Osteocyte (in vitro differentiated cells): Measurements from ENCODE around the gene HCRT. TPM values are rescaled to one million over a fixed set of nuclear protein-coding genes. Genes with fewer than 3 reads are reported as not detected.

ENCODE experiments used
- DNase-seq: peaks from one replicate; pipeline ENCODE4 v3.0.0; 2021; ENCODE audit warnings: mixed read lengths; ENCODE audit not compliant: unreplicated experiment; ENCODE audit errors: extremely low spot score
- H3K27ac Mint-ChIP-seq: one replicate; pipeline ENCODE4 v1.8.0; 2021; ENCODE audit warnings: mild to moderate bottlenecking, mixed read lengths; ENCODE audit not compliant: unreplicated experiment
- H3K27me3 Mint-ChIP-seq: one replicate; pipeline ENCODE4 v1.8.0; 2021; ENCODE audit warnings: mixed read lengths; ENCODE audit not compliant: unreplicated experiment
- H3K36me3 Mint-ChIP-seq: one replicate; pipeline ENCODE4 v1.8.0; 2021; ENCODE audit warnings: mixed read lengths; ENCODE audit not compliant: unreplicated experiment
- H3K4me1 Mint-ChIP-seq: one replicate; pipeline ENCODE4 v1.8.0; 2021; ENCODE audit warnings: mixed read lengths; ENCODE audit not compliant: unreplicated experiment
- H3K4me3 Mint-ChIP-seq: one replicate; pipeline ENCODE4 v1.8.0; 2021; ENCODE audit warnings: mild to moderate bottlenecking, moderate library complexity, mixed read lengths; ENCODE audit not compliant: unreplicated experiment
- H3K9me3 Mint-ChIP-seq: one replicate; pipeline ENCODE4 v1.8.0; 2021; ENCODE audit warnings: mixed read lengths; ENCODE audit not compliant: unreplicated experiment
- CTCF ChIP-seq: fragments of 200-600 bp; sonication (generic); IDR thresholded peaks from 2 replicates; pipeline ENCODE4 v1.5.0; 2021; ENCODE audit warnings: antibody characterized with exemption, mild to moderate bottlenecking, moderate library complexity
- total RNA-seq: library from RNA; stranded (reverse); gene quantifications from 2 replicates; pipeline ENCODE4 v1.2.1, GENCODE V29; 2021

The HCRT gene
- total RNA-seq, 1 donor from 2014 or later: not detected

- no peak for DNase-seq
- Mint-ChIP-seq H3K27ac (no peak overlapping the region), H3K27me3 (peaks cover 56% of the 10 kb centered on the region)
Measured at GRCh38 chr17:42177684-42178083, 7.6 kb downstream of the HCRT start.

GRCh38 chr17:42174126-42174783, 11.0 kb downstream of the HCRT start:
- peaks cover 40% of the 10 kb centered on the region for H3K27me3 Mint-ChIP-seq

More at GRCh38 chr17:42177684-42178083, 7.6 kb downstream of the HCRT start:
- H3K9me3 Mint-ChIP-seq: no peaks in the 10 kb centered on the region
- H3K36me3 Mint-ChIP-seq: no peaks in the 10 kb centered on the region
- H3K4me3 Mint-ChIP-seq: no peak overlapping the region
- no peak for TF ChIP-seq CTCF
- peaks cover 11% of the 10 kb centered on the region for H3K4me1 Mint-ChIP-seq

GRCh38 chr17:42171831-42172230, 13.4 kb downstream of the HCRT start:
- Mint-ChIP-seq H3K9me3 (no peaks in the 10 kb centered on the region), H3K4me3 (no peak overlapping the region), H3K4me1 (no peaks in the 10 kb centered on the region), H3K36me3 (no peaks in the 10 kb centered on the region), H3K27me3 (peaks cover 31% of the 10 kb centered on the region), H3K27ac (no peak overlapping the region)
- no peak for TF ChIP-seq CTCF
- DNase-seq: no peak

More at GRCh38 chr17:42174126-42174783, 11.0 kb downstream of the HCRT start:
- Mint-ChIP-seq H3K36me3 (no peaks in the 10 kb centered on the region), H3K27ac (no peak overlapping the region), H3K4me3 (no peak overlapping the region), H3K9me3 (no peaks in the 10 kb centered on the region), H3K4me1 (no peaks in the 10 kb centered on the region)
- DNase-seq: no peak
- no peak for TF ChIP-seq CTCF

- Mint-ChIP-seq H3K4me1 (no peaks in the 10 kb centered on the region), H3K27ac (no peak overlapping the region), H3K36me3 (no peaks in the 10 kb centered on the region), H3K4me3 (no peak overlapping the region), H3K9me3 (no peaks in the 10 kb centered on the region), H3K27me3 (peaks cover 16% of the 10 kb centered on the region)
- DNase-seq: no peak
- no peak for TF ChIP-seq CTCF
Measured at GRCh38 chr17:42169351-42169750, 15.9 kb downstream of the HCRT start.

GRCh38 chr17:42167807-42168206, 17.4 kb downstream of the HCRT start:
- Mint-ChIP-seq H3K27me3 (peaks cover 14% of the 10 kb centered on the region), H3K4me3 (no peak overlapping the region), H3K9me3 (no peaks in the 10 kb centered on the region), H3K27ac (no peak overlapping the region), H3K36me3 (no peaks in the 10 kb centered on the region), H3K4me1 (no peaks in the 10 kb centered on the region)
- TF ChIP-seq CTCF: no peak
- DNase-seq: no peak
